ENCODE data around the gene FRMD4B.

GRCh38 chr3:69276884-69277283 lies 109.0 kb downstream of the FRMD4B start:
- TF ChIP-seq CTCF (IDR thresholded peaks at IDR 0.05) (no peak), POLR2A (IDR thresholded peaks at IDR 0.05) (no peak)
